Stimulated activated CD8-positive, alpha-beta memory T cell treated with anti-CD3 and anti-CD28 coated beads, Interleukin-12 subunit alpha, Interleukin-12 subunit beta, amount 100 ng/mL, for 24 hours (primary cell): ENCODE measurements around the gene GNMT.

Experiments
- DNase-seq: peaks from one replicate; pipeline ENCODE4 v3.0.0-alpha.2; 2020; ENCODE audit errors: extremely low read depth

The GNMT gene

GRCh38 chr6:43013097-43013842, 52.7 kb downstream of the GNMT start:
- no peak for DNase-seq
